Skeletal muscle tissue (tissue), 4 donors: ENCODE measurements around the gene SGMS1. TPM values are rescaled to one million over a fixed set of nuclear protein-coding genes. Genes with fewer than 3 reads are reported as not detected.

Source experiments
- H3K27ac ChIP-seq: one replicate; pipeline ENCODE4 v1.7.0; 2013; ENCODE audit warnings: mild to moderate bottlenecking, low read depth, low read length, inconsistent platforms
- H3K27me3 ChIP-seq, 3 donors: one replicate each; pipeline ENCODE4 v1.7.0; 2013; ENCODE audit warnings: low read length in 3 of 3; ENCODE audit not compliant: control insufficient read depth in 3 of 3, insufficient read depth in 3 of 3
- H3K36me3 ChIP-seq, 3 donors: one replicate each; pipeline ENCODE4 v1.7.0; 2013; ENCODE audit warnings: low read length in 3 of 3; ENCODE audit not compliant: control insufficient read depth in 3 of 3, insufficient read depth in 3 of 3
- H3K4me1 ChIP-seq, 3 donors: one replicate each; pipeline ENCODE4 v1.7.0; 2013; ENCODE audit warnings: low read length in 3 of 3, mild to moderate bottlenecking in 3 of 3; ENCODE audit not compliant: control insufficient read depth in 3 of 3, insufficient read depth in 3 of 3
- H3K4me3 ChIP-seq, 3 donors: one replicate each; pipeline ENCODE4 v1.7.0; 2013; ENCODE audit warnings: low read length in 3 of 3
- H3K9ac ChIP-seq, 3 donors: one replicate each; pipeline ENCODE4 v1.7.0; 2013; ENCODE audit warnings: low read length in 3 of 3, mild to moderate bottlenecking in 3 of 3, moderate library complexity in 2 of 3, low read depth in 1 of 3
- H3K9me3 ChIP-seq, 3 donors: one replicate each; pipeline ENCODE4 v1.7.0; 2013; ENCODE audit warnings: low read length in 3 of 3; ENCODE audit not compliant: control insufficient read depth in 3 of 3
- total RNA-seq: library from RNA; depleted of rRNA; stranded (reverse); fragments of >200 nt; gene quantifications from one replicate; pipeline ENCODE4 v1.2.3, GENCODE V29; 2014
- donor health status: Osteomylitis.

Gene SGMS1
- total RNA-seq, 1 donor from 2014 or later: 62.6 TPM

DNA sequence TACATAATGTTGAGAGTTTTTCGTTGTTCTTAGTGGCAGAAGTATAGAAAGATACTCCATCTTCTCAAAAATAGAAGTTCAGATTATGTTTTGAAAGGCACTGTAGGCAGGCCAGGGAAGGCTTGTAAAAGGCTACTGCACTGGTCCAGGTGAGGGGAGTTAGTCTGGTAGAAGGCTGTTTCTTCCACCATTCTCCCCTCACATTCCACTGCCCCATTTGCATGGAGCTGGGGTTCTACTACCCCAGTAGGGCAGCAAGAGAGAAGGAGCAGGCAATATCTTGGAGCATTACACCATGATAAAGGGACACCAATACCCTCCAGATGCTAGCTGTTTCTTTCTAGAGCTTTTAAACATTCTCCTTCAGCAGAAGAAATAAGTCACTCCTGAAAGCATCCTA is 16.5 kb upstream of the SGMS1 start:
- H3K4me1 ChIP-seq: no peaks in the 10 kb centered on the region
- H3K36me3 ChIP-seq: no peaks in the 10 kb centered on the region
- no peaks in the 10 kb centered on the region for H3K9me3 ChIP-seq
- H3K27me3 ChIP-seq: no peaks in the 10 kb centered on the region
- no peak overlapping the region for H3K27ac ChIP-seq
- no peak overlapping the region for H3K4me3 ChIP-seq
- no peak overlapping the region for H3K9ac ChIP-seq

DNA sequence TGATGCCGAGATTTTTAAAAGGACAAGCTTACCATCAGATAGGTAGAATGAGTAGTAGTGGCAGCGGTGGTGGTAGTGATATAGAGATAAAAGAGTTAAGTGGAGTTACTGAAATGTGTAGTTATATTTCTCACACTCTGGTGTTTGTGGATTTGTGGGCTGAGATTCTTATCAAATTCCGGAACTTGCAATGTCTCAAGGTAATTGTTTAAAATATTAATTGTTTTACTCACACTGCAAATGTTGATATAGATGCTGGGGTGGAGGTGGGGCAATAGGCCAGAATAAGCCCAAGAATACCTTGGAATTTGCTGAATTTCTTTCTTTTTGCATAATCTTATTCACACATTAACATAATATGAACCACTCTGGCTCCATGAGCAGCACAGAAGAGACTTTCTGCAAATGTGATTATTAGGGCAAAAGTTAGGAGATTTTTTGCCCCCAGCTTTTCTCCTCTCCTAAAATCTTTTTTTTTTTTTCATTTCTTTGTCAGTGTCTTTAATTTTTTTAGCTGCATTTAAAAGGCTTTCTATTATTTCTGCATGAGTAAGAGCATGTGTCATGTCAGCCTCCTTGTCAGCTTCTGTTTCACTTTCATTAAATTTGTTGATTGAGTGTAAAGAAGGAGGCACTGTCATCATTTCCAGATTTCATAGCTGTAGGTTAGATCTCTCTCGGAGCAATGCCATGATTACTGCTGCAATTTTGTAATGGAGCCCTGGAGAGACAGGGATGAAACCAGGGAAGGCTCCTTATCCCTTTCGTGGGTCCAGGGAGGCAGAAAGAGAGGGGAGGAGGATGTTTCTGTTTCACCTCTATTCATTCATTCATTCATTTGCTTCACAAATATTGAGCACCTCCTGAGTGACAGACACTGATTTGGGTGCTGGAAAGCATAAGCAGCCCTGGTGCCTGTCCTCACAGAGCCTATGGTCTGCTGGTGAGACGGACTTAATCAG is 13.1 kb upstream of the SGMS1 start:
- Histone ChIP-seq H3K36me3 (no peaks in the 10 kb centered on the region), H3K4me3 (no peak overlapping the region), H3K9me3 (no peaks in the 10 kb centered on the region), H3K27ac (no peak overlapping the region), H3K9ac (no peak overlapping the region), H3K27me3 (no peaks in the 10 kb centered on the region), H3K4me1 (no peaks in the 10 kb centered on the region)

DNA sequence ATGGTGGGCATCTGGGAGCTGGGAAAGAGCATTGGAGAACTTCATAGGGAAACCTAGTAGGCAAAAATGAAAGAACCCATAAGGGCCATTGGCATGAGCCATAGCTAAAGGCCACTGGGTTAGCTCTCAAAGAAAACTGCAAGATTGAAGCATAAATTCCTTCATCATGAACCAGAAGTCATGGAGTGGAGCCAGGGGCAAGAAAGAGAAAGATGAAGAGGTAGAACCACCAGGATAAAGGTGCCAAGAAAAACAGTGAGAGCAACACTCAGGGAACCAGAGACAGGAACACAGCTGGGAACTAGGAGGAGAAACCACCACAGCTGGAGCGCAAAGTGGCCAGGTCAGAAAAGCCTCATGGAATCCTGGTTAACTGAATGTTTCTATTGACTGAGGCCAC is 11.5 kb upstream of the SGMS1 start:
- no peak overlapping the region for H3K9ac ChIP-seq
- no peak overlapping the region for H3K27ac ChIP-seq
- H3K4me1 ChIP-seq: no peaks in the 10 kb centered on the region
- no peaks in the 10 kb centered on the region for H3K9me3 ChIP-seq
- H3K36me3 ChIP-seq: no peaks in the 10 kb centered on the region
- H3K27me3 ChIP-seq: no peaks in the 10 kb centered on the region
- no peak overlapping the region for H3K4me3 ChIP-seq

DNA sequence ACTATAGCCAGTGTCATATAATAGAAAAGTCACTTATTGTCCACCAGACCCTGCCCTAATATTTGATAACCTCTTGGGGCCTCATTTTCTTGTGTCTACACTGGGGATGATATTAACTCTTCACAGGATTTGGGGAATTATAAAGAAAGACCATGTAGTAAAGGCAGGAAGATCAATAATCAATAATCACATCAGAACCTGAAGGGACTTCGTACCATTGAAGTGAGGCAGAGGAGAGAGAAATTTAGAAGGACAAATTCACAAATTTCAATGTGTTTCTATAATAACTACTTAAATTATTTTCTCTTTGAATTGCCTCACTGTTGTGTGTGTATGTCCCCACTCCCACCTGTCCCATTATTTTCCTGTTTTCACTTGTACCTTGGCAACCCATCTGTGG is 10.7 kb upstream of the SGMS1 start:
- no peak overlapping the region for H3K4me3 ChIP-seq
- H3K27ac ChIP-seq: no peak overlapping the region
- H3K9ac ChIP-seq: no peak overlapping the region
- peaks cover 0 to 6% (median 0%) of the 10 kb centered on the region in 3 donors for H3K36me3 ChIP-seq
- H3K9me3 ChIP-seq: no peaks in the 10 kb centered on the region
- H3K27me3 ChIP-seq: no peaks in the 10 kb centered on the region
- no peaks in the 10 kb centered on the region for H3K4me1 ChIP-seq

DNA sequence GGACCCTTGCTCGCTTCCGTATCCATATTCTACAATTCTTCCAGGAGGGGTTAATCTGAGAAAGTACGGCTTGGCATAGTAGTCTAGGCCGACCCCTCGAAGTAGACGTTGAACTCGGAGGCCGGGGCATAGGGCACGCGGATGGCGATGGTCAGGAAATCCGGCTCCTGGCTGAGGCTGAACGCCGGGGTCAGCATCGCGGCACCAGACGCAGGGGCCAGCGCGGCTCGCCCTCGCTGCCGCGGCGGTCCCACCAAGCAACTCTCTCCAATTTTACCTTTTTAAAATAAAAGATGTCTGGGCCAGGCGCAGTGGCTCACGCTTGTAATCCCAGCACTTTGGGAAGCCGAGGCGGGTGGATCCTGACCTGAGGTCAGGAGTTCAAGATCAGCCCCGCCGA is 7.3 kb upstream of the SGMS1 start:
- Histone ChIP-seq H3K9ac (no peak overlapping the region), H3K36me3 (peaks cover 3 to 11% (median 4%) of the 10 kb centered on the region in 3 donors), H3K27me3 (no peaks in the 10 kb centered on the region)

DNA sequence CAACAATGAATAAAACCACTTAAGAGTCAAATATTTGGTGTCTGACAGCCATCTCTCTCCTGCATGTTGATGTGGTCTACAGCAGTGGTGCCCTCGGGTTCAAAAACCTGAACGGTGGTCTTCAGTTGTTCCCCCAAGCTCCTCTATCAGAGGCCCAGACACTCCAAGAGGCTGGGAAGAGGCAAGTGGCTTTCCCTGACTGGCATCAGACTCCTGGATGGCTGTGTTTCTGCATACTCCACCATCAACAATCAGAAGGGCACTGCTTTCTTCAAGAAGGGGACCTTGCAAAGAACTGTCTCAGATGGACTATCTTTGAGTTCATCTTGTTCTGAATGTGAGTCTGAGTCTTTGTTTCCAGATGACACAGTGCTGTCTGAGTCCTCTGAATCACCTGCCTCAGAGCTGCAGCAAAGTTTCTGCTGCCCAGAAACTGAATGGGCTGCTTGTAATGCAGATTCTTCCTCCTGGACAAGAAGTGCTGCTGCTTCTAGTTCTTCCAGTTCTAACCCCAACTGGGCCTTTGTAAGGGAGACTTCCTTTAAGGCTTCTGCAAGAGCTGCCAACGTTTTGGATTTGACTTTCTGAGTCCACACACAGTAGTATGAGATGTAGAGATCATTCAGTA is 5.9 kb upstream of the SGMS1 start:
- H3K36me3 ChIP-seq: peaks cover 3 to 11% (median 4%) of the 10 kb centered on the region in 3 donors
- H3K9me3 ChIP-seq: no peaks in the 10 kb centered on the region
- H3K27me3 ChIP-seq: no peaks in the 10 kb centered on the region
- H3K27ac ChIP-seq: no peak overlapping the region
- no peak overlapping the region for H3K4me3 ChIP-seq
- no peak overlapping the region for H3K9ac ChIP-seq
- peaks cover 6 to 8% (median 7%) of the 10 kb centered on the region in 3 donors for H3K4me1 ChIP-seq

More for the DNA sequence above, 7.3 kb upstream of the SGMS1 start:
- no peak overlapping the region for H3K4me3 ChIP-seq
- no peaks in the 10 kb centered on the region for H3K4me1 ChIP-seq
- H3K9me3 ChIP-seq: no peaks in the 10 kb centered on the region
- no peak overlapping the region for H3K27ac ChIP-seq

DNA sequence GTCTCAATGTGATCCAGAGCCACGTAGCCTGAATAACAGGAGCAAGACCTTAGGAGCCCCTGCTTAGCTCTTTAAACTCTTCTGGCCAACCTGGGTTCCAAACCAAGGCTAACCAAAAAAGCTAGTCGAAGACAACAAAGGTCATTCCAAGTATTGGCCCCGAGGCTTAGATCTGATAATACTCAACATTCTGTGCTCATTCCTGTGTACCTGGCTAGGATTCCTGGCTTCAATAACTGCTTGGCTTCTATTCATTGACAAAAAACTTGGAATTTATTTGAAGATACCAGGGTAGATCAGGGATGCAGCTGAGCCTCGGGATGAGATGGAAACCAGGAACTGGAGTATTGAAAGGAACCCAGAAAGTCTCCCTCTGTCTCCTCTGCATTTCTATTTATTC is 4.1 kb upstream of the SGMS1 start:
- no peak overlapping the region for H3K4me3 ChIP-seq
- no peak overlapping the region for H3K27ac ChIP-seq
- no peaks in the 10 kb centered on the region for H3K27me3 ChIP-seq
- no peak overlapping the region for H3K9ac ChIP-seq
- H3K4me1 ChIP-seq: peaks cover 6 to 13% (median 7%) of the 10 kb centered on the region in 3 donors
- H3K9me3 ChIP-seq: no peaks in the 10 kb centered on the region
- peaks cover 3 to 11% (median 4%) of the 10 kb centered on the region in 3 donors for H3K36me3 ChIP-seq

DNA sequence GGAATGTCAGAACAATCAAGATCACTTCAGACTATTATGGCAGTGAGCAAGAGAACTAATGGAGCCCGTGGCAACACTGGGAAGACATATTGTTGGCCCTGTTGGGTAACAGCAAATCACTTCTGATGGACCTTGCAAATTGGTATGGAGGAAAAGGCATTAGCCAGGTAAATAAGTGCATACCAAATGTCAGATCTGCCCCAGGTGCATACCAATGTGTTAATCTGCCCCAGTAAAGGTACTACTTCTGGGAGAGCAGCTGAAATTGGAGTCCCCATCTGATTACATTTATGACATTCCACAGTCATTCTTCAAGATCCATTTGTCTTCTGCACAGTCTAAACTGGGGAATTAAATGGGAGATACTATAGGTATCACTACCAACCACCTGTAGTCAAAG is 3.7 kb upstream of the SGMS1 start:
- no peaks in the 10 kb centered on the region for H3K27me3 ChIP-seq

DNA sequence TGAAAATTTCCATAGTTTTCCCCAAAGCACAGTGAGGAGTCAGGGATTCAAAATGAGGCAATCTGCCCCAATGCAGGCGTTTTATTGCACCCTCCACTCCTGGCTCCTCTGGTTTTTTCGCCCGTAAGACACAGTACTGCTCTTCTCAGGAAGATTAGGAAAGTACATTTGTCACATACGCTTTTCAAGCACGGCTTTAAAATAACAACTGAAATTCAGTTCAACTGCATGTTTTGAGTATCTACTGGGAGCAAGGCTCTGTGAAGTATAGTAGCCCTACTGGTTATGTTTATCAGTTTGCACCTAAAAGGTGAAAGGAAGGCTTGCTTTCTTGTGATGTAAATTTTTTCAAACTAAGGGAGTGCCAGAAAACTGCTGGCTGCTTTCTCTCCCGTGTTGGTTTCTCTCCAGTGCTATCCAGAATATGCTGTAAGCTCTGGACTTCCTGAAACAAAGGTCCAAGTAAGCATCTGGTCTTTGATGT is 1.9 kb upstream of the SGMS1 start:
- Histone ChIP-seq H3K27ac (peak overlapping the region; percentile 100), H3K9ac (peak overlapping the region; percentile 73 to 99 (median 97)), H3K27me3 (no peaks in the 10 kb centered on the region)

More for the DNA sequence above, 3.7 kb upstream of the SGMS1 start:
- Histone ChIP-seq H3K27ac (no peak overlapping the region), H3K4me1 (peaks cover 7 to 13% (median 8%) of the 10 kb centered on the region in 3 donors), H3K9ac (no peak overlapping the region), H3K9me3 (no peaks in the 10 kb centered on the region), H3K4me3 (no peak overlapping the region), H3K36me3 (peaks cover 3 to 11% (median 4%) of the 10 kb centered on the region in 3 donors)

More for the DNA sequence above, 1.9 kb upstream of the SGMS1 start:
- H3K9me3 ChIP-seq: no peaks in the 10 kb centered on the region
- peak overlapping the region; percentile 96 for H3K4me3 ChIP-seq
- H3K4me1 ChIP-seq: peaks cover 13 to 21% (median 17%) of the 10 kb centered on the region in 3 donors
- H3K36me3 ChIP-seq: peaks cover 3 to 11% (median 4%) of the 10 kb centered on the region in 3 donors
